Activated T-cell treated with anti-CD3 and anti-CD28 coated beads for 24 hours (primary cell): ENCODE data around the gene LRRC37A3.
A peak's percentile ranks its signal among the peaks of the same experiment; 100 is the strongest.
"Not testable (repeated sequence)": the region's sequence is repeated elsewhere in the genome, so short reads cannot be mapped to it uniquely, and the experiment has no call there.

Experiments
- DNase-seq: peaks from one replicate; pipeline ENCODE4 v3.0.0-alpha.2; 2020; ENCODE audit warnings: low read depth

Gene LRRC37A3

DNA sequence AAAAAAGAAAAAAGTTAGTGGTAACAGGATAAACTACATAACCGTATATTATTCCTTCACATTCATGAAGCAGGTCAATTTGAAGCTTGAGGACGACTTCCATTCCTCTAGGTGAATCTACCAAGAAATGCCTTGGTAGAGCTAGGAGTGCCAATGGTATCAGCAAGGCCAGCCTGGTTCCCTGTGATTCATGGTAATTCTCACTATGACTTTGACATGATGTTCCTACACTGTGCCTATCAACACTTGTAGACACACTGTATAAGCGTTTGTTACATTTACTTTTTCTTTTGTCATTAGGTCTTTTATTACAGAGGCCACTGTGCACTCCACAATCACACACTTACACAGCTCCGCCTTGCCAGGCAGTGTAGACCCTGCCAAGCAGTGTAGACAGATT lies 7.2 kb upstream of the LRRC37A3 start:
- DNase-seq: not testable (repeated sequence)

DNA sequence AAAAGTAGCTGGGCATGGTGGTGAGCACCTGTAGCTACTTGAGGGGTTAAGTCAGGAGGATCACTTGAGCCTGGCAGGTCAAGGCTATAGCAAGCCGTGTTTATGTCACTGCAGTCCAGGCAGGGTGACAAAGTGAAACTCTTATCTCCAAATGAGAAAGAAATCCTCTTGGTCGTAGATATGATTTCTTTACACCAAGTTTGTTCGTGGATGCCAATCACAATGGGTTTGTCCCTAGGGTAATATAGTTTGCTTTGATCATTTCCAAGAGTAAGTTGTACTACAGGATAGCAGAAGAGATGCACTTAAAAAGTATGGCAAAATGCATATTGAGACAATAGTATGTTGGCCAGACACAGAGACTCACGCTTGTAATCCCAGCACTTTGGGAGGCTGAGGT lies 6.0 kb upstream of the LRRC37A3 start:
- DNase-seq: not testable (repeated sequence)

DNA sequence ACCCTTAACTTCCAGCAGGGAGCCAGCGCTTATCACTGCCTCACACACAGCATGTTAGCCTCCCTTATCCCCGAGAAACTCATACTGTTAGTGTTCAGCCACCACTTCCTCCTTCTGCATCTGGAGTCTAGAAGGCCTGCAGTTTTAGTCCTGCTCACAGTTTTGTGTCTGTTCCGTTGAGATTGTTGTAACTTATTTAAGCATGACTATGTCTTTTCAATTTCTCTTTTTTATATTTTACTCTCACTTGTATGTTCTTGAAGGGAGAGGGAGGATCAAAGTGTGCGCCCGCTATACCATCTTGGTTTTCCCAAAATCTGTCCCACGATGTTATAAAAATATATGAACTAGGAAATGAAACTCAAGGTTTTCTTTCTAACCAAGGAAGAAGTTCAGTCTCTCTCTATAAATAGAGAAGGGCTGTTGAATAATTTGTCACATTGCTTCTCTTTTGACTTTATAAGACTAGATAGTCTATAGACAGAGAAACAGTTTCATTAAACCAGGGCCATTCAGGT lies 3.8 kb upstream of the LRRC37A3 start:
- not testable (repeated sequence) for DNase-seq

DNA sequence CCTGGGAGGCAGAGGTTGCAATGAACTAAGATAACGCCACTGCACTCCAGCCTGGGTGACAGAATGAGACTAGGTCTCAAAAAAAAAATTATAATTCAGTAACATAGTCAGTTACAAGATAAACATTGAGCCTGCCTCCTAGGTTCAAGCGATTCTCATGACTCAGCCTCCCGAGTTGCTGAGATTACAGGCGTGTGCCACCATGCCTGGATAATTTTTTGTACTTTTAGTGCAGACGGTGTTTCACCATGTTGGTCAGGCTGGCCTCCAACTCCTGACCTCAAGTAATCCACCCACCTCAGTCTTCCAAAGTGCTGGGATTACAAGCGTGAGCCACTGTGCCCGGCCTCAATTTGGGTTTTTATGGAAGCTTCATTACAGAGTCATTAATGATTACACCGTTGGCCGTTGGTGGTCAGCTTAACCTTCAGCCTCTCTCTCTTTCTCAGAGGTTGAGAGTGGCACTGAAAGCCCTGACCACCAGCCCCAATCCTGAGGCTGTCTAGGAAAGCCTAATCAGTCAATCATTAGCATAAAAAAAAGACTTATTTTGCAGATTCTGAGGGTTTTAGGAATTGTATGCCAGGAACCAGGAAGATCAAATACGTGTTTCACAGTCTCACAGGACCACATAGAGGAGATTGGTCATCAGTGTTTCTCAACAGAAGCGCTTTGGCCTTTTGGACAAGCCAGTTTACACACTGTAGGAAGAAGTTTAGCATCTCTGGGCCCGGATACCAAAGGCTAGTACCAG lies 1.3 kb upstream of the LRRC37A3 start:
- DNase-seq: no peak

DNA sequence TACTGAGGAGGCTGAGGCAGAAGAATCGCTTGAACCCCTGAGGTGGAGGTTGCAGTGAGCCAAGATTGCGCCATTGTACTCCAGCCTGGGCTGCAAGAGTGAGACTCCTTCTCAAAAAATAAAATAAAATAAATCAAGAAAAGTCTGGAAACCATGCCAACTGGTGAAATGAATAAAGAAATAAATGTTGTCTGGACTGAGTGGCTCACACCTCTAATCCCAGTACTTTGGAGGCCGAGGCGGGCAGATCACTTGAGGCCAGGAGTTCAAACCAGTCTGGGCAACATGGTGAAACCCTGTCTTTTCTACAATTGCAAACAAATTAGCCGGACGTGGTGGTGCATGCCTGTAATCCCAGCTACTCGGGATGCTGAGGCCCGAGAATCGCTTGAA lies 744 bp upstream of the LRRC37A3 start:
- no peak for DNase-seq

DNA sequence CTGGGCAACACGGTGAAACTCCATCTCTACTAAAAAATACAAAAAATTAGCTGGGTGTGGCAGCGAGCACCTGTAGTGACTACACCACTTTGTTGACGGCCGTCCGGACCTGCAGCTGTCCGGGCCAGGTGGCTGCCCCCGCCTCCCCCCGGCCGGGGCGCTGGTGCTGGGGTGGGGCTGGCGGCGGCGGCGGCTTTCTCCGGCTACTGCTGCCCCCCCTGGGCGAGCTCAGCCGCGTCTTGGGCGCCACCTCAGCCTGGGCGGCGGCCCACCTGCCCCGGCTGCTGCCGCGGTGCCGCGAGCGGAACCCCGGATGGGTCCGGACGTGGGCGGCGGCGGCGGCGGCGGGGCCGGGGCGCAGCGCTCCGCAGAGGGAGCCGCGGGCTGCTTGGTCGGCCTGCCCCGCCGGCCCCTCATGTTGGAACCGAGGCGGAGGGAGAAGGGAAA lies 413 bp downstream of the LRRC37A3 start:
- DNase-seq: peak; percentile 26

DNA sequence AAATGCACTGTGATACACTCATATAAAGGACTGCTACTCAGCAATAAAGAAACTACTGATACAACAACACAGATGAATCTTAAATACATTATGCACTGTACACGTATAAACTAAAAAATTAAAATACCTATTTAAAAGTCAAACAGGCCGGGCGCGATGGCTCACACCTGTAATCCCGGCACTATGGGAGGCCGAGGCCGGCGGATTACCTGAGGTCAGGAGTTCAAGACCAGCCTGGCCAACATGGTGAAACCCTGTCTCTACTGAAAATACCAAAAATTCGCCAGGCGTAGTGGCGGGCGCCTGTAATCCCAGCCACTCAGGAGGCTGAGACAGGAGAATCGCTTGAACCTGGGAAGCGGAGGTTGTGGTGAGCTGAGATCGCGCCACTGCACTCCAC lies 1.7 kb downstream of the LRRC37A3 start:
- DNase-seq: not testable (repeated sequence)

DNA sequence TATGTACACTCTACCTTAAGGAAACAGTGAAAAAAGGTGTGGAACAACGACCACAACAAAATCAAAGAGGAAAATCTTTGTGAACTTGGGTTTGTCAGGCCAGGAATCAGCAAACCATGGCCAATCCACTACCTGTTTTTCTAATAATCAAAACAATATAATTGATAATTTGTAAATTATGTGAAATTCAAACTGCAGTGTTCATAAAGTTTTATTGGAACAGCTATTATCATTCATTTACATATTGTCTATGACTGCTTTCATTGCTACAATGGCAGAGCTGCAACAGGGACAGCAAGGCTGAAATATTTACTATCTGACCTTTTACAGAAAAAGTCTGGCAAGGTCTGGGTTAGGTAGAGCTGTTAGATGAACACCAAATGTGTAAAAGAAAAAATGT lies 4.0 kb downstream of the LRRC37A3 start:
- DNase-seq: not testable (repeated sequence)

DNA sequence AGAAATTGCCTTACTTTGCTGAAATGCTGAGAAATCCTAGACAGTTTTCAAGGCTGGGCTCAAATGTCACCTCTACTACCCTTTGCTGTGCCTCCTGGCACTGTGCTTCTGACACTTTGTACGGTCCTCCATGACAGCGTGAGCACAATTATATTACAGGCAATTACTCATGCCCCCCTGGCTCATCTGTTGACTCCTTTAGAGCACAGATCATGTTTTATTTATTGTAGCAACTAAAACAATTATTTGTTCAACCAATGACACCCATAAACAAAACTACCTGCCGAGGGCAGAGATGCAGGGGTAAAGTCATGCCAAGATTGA lies 9.1 kb downstream of the LRRC37A3 start:
- DNase-seq: not testable (repeated sequence)

DNA sequence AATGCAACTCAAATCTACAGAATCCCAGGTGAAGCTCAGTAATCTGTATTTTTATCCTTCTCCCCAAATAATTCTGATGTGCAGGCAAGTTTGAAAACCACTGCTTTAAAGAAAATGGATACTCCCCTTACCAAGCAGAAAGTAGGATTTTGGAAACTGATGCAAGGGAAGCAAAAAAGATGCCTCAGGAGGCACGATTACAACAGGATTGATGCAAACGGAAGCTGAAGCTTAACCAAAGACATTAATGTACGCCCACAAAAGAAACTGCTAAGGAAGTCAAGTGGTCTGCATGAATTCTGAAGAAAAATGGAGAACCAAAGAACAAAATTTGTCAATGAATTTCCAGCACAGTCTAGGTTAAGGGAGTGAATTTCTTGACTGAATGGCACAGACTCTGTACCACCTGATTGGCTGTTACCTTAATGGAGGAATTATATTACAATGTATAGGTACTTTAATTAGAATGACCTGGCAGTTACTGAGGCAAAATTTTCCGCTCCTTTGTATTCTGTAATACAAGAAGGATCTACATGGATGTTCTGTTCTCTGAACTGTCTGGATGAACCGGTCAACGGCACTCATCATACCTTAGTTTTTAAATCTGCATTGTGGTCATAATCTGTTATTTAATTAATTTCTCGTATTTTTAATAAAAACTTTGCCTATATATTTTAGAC lies 9.6 kb downstream of the LRRC37A3 start:
- DNase-seq: not testable (repeated sequence)

DNA sequence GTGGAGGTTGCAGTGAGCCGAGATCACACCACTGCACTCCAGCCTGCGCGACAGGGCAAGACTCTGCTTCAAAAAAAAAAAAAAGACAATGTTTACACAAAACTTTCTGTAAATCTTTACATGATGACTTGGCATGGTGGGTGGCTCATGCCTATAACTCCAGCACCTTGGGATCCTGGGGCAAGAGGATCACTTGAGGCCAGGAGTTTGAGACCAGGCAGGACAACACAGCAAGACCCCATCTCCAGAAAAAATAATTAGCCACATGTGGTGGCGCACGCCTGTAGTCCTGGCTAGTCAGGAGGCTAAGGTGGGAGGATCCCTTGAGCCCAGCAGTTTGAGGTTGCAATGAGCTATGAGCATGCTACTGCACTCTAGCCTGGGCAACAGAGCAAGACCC lies 15.2 kb downstream of the LRRC37A3 start:
- not testable (repeated sequence) for DNase-seq

DNA sequence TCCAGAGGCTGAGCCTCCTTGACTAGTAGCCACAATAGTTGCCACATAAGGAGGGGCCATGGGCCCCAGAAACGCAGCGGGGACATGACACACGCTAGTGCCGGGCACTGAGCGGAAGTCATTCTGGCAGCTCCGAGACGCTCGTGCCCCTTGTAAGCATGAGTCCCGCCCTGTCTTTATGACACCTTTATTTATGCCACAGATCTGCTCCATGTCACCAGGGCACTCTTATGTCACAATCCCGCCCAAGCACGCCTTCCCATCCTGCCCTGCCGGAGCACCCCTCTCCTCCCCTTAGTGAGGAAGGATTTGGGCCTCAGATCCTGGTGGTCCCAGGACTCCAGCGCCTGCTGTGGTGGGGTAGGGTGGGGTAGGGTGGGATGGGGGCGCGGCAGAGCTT lies 22.1 kb downstream of the LRRC37A3 start:
- DNase-seq: not testable (repeated sequence)

DNA sequence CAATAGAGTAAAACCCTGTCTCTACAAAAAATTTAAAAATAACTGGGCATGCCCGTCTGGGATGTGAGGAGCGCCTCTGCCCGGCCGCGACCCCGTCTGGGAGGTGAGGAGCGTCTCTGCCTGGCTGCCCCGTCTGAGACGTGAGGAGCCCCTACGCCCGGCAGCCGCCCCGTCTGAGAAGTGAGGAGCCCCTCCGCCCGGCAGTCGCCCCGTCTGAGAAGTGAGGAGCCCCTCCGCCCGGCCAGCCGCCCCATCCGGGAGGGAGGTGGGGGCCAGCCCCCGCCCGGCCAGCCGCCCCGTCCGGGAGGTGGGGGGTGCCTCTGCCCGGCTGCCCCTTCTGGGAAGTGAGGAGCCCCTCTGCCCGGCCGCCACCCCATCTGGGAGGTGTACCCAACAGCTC lies 45.1 kb downstream of the LRRC37A3 start:
- not testable (repeated sequence) for DNase-seq

DNA sequence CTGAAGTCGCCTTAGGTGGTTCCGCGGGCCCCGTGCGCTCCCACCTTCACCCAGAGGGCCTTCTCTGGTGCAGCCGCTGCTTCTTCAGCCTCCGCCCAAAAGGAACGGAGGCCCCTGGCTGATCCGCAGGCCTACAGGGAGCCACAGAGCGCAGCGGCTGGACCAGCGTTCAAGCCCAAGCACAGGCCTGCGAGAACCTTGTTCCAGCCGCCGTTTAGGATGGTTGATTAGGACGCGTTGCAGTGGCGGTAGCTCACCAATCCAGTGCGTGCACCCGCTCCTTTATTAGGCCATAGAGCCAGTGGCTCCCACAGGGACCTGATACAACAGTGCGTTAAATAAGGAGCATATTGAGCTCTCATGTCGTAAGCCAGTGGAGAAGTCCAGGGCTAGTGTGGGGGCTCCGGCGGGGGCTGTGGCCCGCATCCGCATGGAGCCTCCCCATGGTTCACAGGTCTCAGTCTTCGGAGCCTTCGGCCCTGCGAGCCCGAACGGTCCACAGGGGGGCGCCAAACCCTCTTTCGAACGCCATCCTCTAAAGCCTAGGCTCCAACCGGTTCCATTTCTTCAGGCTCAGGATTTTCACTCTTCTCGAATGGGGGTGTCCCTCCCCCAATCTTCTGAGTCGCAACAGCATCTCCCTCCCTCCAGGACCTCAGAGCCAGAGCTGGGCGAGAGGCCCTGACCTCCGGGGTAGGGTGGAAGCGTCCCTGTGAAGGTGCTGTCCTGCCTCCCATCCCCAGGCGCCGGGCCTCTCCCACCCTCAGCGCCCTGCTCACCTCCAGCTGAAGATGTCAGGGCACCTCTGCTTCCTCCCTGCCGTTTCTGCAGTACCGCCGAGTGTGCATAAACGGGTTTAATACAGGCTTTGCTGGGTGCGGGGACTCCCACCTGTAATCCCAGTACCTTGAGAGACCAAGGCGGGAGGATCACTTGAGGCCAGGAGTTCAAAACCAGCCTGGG lies 71.5 kb downstream of the LRRC37A3 start:
- DNase-seq: peak; percentile 64

DNA sequence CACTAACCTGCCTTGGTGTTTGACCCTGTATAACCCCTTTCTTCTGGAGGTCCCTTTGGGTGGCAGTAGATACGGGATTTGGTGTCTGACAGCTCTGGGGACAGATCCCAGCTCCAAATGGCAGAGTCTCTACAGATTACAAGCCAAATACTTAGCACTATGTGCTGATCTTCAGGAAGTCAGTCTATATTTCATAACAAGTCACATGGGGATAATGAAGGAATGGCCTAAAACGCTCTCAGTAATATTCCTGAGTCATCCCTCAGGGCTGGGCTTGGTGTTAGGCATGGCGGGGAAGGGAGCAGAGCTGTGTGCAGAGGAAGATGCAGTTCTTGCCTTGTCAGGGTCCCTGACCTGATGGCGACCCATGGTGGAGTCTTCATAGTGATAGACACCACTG lies 72.4 kb downstream of the LRRC37A3 start:
- DNase-seq: not testable (repeated sequence)

DNA sequence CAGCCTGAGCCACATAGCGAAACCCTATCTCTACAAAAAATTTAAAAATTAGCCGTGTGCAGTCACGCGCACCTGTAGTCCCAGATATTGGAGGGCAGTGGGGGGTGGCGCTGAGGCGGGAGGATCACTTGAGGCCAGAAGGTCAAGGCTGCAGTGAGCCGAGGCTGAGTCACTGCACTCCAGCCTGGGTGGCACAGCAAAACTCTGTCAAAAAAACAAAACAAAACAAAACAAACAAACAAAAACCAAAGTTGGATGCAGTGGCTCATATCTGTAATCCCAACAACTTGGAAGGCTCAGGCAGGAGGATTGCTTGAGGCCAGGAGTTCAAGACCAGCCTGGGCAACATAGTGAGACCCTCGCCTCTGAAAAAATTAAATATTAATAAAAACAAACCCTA lies 75.4 kb downstream of the LRRC37A3 start:
- not testable (repeated sequence) for DNase-seq

DNA sequence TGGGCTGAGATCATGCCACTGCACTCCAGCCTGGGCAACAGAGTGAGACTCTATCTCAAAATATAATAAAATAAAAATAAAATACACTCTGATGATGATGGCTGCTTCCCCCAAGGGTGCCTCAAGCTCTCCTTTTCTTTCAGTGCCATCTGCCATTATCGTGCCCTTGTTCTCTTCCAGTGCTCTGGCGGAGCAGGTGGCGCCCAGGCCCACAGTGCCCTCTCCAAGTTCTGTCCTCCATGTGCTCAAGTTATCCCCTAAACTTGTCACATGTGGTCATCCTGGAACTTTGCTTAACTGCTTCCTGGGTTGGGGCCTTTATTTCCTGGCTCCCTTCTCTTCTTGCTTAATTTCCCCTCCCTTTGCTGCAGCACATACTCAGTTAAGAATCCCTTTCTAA lies 76.4 kb downstream of the LRRC37A3 start:
- not testable (repeated sequence) for DNase-seq

DNA sequence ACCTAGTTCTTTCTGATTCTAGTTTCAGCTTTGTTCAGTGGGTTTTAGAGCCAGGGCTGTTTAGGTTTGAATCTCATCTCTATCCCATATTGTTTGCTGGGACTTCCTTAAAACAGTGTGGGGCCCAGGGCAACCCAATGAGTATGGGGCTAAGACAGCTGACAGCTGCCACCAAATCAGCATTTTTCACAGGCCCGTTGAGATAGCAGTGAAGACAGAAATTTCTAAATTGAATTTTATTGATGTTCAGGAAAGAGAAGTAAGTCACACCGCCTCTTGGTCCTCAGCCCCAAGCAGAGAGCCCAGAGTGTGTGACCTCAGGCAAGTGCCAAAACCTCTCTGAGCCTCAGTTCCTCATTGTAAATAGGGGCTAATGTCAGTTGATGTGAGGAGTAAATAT lies 78.3 kb downstream of the LRRC37A3 start:
- not testable (repeated sequence) for DNase-seq

DNA sequence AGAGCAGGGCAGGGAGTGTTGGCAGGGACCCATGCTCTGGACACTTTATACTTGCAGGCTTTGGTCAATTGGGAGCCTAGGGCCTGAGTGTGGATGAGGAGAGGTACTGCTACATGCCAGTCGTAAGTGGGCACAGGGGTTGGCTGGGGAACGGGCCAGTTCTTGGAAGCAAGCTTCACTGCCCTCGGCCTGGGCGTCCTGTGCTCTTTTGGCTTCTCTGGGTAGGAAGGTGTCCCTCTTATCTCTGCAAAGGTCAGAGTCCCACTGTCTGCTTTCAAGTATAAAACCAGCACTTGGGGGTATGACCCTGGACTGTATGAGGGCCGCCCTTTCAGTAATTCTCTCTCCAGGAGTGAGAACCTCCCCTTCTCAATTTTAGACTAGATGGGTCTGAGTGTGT lies 80.8 kb downstream of the LRRC37A3 start:
- not testable (repeated sequence) for DNase-seq

DNA sequence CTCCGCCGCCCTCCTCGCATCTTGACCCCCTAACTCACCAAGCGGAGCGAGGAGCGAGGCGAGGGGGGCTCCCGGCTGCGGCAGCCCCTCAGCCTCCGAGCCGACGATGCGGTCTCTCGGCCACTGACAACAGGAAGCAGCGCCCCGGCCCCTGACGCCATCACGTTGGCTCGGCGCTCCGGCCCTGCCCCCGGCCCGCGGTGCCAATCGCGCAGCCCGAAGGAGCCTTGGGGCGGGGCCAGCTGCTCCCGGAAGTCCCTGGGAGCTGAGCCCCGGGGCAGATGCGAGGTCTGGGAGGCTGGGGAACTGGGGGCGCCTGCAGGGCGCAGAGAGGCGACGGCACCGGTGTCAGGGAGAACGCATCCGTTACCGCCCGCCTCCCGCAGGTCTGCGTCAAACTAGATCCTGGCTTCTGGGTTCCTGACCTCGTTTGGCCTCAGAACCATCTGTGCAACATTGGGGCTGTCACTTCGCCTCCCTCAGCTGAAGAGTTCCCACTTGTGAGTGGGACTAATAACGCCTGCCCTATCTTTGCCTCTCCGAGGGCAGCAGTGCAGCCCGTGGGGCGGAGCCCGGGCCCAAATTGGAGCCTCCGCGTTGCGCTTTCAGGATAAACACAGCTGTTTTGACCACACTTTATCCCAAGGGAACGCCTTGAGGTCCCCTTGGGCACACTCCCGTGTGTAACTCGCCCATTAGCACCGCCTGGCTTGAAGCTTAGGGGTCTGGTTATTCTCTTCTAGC lies 82.1 kb downstream of the LRRC37A3 start:
- peak; percentile 80 for DNase-seq

DNA sequence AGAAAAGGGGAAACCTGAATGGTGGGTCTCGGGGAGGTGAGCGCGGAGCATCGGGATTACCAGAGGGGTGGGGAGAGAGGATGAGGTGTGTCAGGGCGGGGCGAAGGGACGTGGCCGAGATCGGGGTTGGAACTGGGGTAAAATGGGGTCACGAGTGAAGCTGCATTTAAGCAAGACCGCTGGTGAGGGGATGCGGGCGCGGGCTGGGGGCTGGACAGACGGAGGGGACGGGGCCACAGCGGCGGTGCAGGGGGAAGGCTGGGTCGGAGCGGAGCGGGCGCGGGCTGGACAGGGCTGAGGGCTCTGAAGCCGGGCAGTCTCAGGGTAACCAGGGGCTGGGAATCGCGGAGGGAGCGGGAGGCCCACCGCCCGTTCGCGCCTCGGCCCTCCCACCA lies 82.7 kb downstream of the LRRC37A3 start:
- DNase-seq: not testable (repeated sequence)
